ENCODE data around the gene NPC2.

Gene NPC2

GRCh38 chr14:74462993-74463392, 30.1 kb downstream of the NPC2 start:
- TF ChIP-seq TAF1 (IDR thresholded peaks at IDR 0.05; ENCODE audit: borderline replicate concordance, insufficient read depth, low read length): no peak
- no peak for TF ChIP-seq SIN3A (IDR thresholded peaks at IDR 0.05; ENCODE audit: borderline replicate concordance, insufficient read depth, low read length)
- TF ChIP-seq FOXP2 (optimal IDR thresholded peaks at IDR 0.05; ENCODE audit: borderline replicate concordance, extremely low read depth, extremely low read length, insufficient read depth): no peak
- TF ChIP-seq POLR2AphosphoS5 (IDR thresholded peaks at IDR 0.05; ENCODE audit: low read depth, low read length): no peak
- no peak for TF ChIP-seq REST (IDR thresholded peaks at IDR 0.05; ENCODE audit: insufficient read depth in 1 of 2, low read depth in 2 of 2, low read length in 2 of 2)

- TF ChIP-seq REST (IDR thresholded peaks at IDR 0.05; ENCODE audit: insufficient read depth in 1 of 2, low read depth in 2 of 2, low read length in 2 of 2) (no peak), FOXP2 (optimal IDR thresholded peaks at IDR 0.05; ENCODE audit: borderline replicate concordance, extremely low read depth, extremely low read length, insufficient read depth) (no peak), SIN3A (IDR thresholded peaks at IDR 0.05; ENCODE audit: borderline replicate concordance, insufficient read depth, low read length) (no peak), POLR2AphosphoS5 (IDR thresholded peaks at IDR 0.05; ENCODE audit: low read depth, low read length) (no peak), TAF1 (IDR thresholded peaks at IDR 0.05; ENCODE audit: borderline replicate concordance, insufficient read depth, low read length) (no peak)
Observed at GRCh38 chr14:74459976-74460375, 33.1 kb downstream of the NPC2 start.

DNA sequence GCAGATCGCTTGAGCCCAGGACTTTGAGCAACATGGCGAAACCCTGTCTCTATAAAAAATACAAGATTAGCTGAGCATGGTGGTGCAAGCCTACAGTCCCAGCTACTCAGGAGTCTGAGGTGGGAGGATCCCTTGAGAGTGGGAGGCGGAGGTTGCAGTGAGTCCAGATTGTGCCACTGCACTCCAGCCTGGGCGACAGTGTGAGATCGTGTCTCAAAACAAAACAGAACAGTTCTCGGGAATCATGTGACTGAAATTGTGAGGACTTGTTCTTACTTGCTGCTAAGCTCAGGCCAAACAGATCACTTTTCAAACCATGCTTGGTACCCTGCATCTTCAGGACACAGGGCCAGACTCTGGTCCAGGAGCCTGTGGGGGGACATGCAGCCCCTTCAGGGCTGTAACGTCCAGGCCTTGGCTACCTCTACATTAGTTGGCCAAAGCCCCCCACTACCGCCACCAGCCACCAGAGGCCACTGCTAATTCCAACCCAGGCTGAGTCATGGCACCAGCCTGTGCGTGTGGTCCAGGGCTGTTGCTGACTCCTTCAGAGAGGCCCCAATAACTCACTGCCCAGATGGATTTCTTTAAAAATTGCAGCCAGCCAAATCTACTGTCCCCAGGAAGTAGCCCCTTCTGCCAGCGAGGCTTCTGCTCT, 33.7 kb downstream of the NPC2 start:
- TF ChIP-seq FOXP2 (optimal IDR thresholded peaks at IDR 0.05; ENCODE audit: borderline replicate concordance, extremely low read depth, extremely low read length, insufficient read depth) (no peak), SIN3A (IDR thresholded peaks at IDR 0.05; ENCODE audit: borderline replicate concordance, insufficient read depth, low read length) (no peak), TAF1 (IDR thresholded peaks at IDR 0.05; ENCODE audit: borderline replicate concordance, insufficient read depth, low read length) (no peak), REST (IDR thresholded peaks at IDR 0.05; ENCODE audit: insufficient read depth in 1 of 2, low read depth in 2 of 2, low read length in 2 of 2) (no peak), POLR2AphosphoS5 (IDR thresholded peaks at IDR 0.05; ENCODE audit: low read depth, low read length) (no peak)

- TF ChIP-seq TAF1 (IDR thresholded peaks at IDR 0.05; ENCODE audit: borderline replicate concordance, insufficient read depth, low read length): no peak
- TF ChIP-seq POLR2AphosphoS5 (IDR thresholded peaks at IDR 0.05; ENCODE audit: low read depth, low read length): no peak
- TF ChIP-seq REST (IDR thresholded peaks at IDR 0.05; ENCODE audit: insufficient read depth in 1 of 2, low read depth in 2 of 2, low read length in 2 of 2): no peak
- TF ChIP-seq SIN3A (IDR thresholded peaks at IDR 0.05; ENCODE audit: borderline replicate concordance, insufficient read depth, low read length): no peak
- no peak for TF ChIP-seq FOXP2 (optimal IDR thresholded peaks at IDR 0.05; ENCODE audit: borderline replicate concordance, extremely low read depth, extremely low read length, insufficient read depth)
Observed at GRCh38 chr14:74457565-74457895, 35.6 kb downstream of the NPC2 start.
